ENCODE measurements around the gene TIMP4. TPM values are rescaled to one million over a fixed set of nuclear protein-coding genes. Genes with fewer than 3 reads are reported as not detected.
A peak's percentile ranks its signal among the peaks of the same experiment; 100 is the strongest.

Gene TIMP4
- total RNA-seq, 1 experiment from 2014 or later = not detected

DNA sequence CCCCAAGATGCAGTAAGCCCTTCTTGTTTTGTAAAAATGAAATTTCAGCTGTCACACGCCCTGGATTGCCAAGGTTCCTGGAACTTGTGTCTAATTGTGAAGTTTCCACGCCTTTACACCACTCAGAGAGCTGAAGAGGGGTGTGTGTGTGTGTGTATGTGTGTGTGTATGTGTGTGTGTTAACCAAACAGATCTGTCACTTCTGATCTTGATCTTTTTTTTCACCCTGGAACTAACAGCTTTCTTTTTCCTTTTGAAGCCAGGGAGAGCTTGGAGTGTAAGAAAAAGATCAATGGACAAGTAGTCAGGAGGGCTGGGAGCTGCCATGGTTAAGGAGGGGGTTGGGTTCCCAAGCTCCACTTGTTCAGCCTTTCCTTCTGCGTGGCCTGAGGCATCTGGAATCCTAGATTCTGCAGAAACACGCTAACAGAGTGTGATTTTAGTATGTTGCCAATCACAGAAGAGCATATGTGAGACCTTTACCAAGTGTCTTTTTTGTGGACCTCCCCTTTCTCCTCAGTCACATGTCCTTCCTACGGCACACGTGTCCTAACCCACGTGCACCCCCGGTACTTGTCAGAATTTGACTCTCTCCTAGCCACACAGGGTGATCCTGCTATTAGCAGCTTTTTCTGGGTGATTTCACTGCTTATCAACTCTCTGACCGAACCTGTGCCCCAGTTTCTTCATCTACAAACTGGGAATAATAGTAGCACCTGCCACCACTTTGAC, 11.5 kb downstream of the TIMP4 start:
- no peak for DNase-seq
- H3K4me3 ChIP-seq = no peak overlapping the region
- no peak overlapping the region for H3K27ac ChIP-seq
- no peaks in the 10 kb centered on the region for H3K9me3 ChIP-seq (replicated peaks)
- H3K36me3 ChIP-seq = no peaks in the 10 kb centered on the region
- no peaks in the 10 kb centered on the region for H3K4me1 ChIP-seq
- H3K27me3 ChIP-seq = peaks cover under 1% of the 10 kb centered on the region

DNA sequence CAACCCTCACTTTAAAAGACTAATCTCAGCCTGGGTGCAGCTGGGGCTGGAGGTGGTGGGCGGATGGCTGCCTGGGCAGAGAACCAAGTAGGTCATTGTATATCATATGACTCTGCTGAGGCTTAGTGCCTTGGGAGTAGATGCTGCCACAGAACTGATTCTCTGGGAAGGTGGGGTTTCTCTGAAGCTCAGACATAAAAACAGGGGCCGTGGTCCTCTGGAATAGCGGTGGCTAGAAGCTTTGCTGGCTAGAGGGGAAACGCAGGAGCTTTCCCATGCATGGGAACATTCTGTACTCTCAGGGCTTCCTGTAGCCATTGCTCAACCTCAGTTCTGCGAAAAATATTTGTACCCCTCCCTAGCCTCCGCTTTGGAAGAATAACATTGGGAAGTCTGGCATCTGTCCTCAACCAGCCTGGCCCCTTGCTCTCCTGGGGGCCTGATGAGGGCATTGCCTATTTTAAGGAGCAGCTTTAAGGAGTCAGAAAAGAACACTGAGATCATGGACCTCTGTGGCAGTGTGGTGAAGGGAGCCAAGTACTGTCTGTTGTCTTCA, 14.7 kb downstream of the TIMP4 start:
- Histone ChIP-seq H3K27me3 (peaks cover 9% of the 10 kb centered on the region), H3K36me3 (no peaks in the 10 kb centered on the region), H3K4me3 (no peak overlapping the region), H3K4me1 (no peaks in the 10 kb centered on the region), H3K27ac (no peak overlapping the region), H3K9me3 (replicated peaks) (no peaks in the 10 kb centered on the region)
- no peak for DNase-seq

- Histone ChIP-seq H3K36me3 (no peaks in the 10 kb centered on the region), H3K9me3 (replicated peaks) (no peaks in the 10 kb centered on the region), H3K27ac (no peak overlapping the region), H3K4me1 (no peaks in the 10 kb centered on the region), H3K4me3 (no peak overlapping the region), H3K27me3 (peaks cover 9% of the 10 kb centered on the region)
- no peak for DNase-seq
Observed at GRCh38 chr3:12142476-12142875, 16.2 kb downstream of the TIMP4 start.

DNA sequence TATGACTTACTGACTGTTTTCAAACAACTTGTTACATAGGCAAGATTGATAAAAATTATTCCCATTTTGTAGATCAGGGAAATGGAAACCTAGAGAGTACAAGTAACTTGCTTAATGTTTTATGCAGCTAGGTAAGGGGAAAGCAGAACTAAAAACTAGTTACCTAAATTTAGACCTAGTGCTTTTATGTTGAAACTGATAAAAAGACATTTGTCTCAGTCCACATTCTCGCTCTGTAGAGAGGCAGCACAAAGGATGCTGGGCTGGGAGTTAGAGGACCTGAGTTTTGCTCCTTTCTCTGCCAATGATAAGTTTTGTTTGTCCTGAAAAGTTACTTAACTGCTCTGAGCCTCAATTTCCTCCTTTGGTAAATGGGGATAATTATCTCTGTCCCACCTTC, 17.4 kb downstream of the TIMP4 start:
- Histone ChIP-seq H3K4me3 (no peak overlapping the region), H3K4me1 (no peaks in the 10 kb centered on the region), H3K27me3 (peaks cover 9% of the 10 kb centered on the region), H3K9me3 (replicated peaks) (no peaks in the 10 kb centered on the region), H3K36me3 (no peaks in the 10 kb centered on the region), H3K27ac (no peak overlapping the region)
- DNase-seq = no peak

DNA sequence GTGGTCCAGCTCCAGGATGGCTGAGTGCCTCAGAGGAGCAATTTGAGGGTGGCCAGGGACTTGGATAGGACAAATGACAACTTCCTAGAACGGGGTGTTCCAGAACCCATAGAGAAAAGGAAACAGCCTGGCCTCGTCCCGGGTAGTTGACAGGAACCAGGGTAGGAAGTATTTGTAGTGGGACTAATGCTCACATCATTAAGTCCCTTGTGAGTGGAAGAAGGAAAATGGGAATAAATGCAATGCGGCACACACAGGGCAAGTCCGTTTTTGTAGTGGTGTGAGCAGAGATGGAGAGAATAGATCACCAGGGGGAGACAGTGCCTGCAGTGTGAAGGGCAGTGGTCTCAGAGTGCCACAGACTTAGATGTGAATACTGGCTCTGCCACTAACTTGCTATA, 19.6 kb downstream of the TIMP4 start:
- DNase-seq = peak in 1 of 2 experiments; percentile 46
- Histone ChIP-seq H3K4me3 (no peak overlapping the region), H3K36me3 (no peaks in the 10 kb centered on the region), H3K27ac (no peak overlapping the region), H3K4me1 (no peaks in the 10 kb centered on the region), H3K27me3 (peaks cover 9% of the 10 kb centered on the region), H3K9me3 (replicated peaks) (no peaks in the 10 kb centered on the region)

GRCh38 chr3:12138044-12138443, 20.7 kb downstream of the TIMP4 start:
- Histone ChIP-seq H3K9me3 (replicated peaks) (no peaks in the 10 kb centered on the region), H3K36me3 (no peaks in the 10 kb centered on the region), H3K27ac (no peak overlapping the region), H3K4me3 (no peak overlapping the region), H3K27me3 (peaks cover 9% of the 10 kb centered on the region; the same call in 1 of the 2 replicates), H3K4me1 (no peaks in the 10 kb centered on the region)
- DNase-seq = peak in 1 of 2 experiments; percentile 12

- no peak overlapping the region for H3K27ac ChIP-seq
- H3K36me3 ChIP-seq = no peaks in the 10 kb centered on the region
- H3K4me3 ChIP-seq = no peak overlapping the region
- no peaks in the 10 kb centered on the region for H3K9me3 ChIP-seq (replicated peaks)
- DNase-seq = no peak
- H3K4me1 ChIP-seq = no peaks in the 10 kb centered on the region
- peaks cover 6% of the 10 kb centered on the region; the same call in 1 of the 2 replicates for H3K27me3 ChIP-seq
Observed at GRCh38 chr3:12136371-12136770, 22.3 kb downstream of the TIMP4 start.

DNA sequence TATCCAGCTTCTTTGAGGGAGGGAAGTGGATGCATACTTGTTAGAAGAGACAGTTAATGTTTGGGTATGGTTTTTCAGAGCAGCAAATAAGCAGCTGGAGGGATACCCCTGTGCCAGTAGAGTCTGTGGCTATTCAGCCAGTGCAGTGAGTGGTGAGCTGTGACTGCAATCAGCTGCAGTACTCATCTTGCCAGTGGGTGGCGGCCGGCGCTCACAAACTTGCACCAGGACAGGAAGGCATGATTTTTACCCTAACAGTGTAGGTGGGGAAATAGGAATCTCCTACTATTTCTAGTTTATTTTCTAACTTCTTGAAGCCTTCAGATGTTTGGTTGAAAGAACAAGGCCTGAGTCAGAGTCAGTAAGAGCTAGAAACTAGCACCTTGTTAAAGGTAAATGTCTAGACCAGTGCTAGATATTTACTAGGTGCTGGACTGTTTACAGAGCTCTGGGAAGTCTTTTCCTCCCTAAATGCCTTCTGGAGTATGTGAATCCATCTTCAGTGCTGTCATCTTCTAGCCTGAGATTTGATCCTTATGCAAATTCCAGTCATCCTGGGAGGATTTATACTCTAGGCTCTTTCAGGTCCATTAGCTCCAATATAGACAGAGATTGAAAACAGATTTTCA, 23.6 kb downstream of the TIMP4 start:
- H3K36me3 ChIP-seq = no peaks in the 10 kb centered on the region
- H3K4me3 ChIP-seq = no peak overlapping the region
- DNase-seq = peak; percentile 51 to 65
- H3K27ac ChIP-seq = no peak overlapping the region
- H3K27me3 ChIP-seq = no peaks in the 10 kb centered on the region
- no peaks in the 10 kb centered on the region for H3K4me1 ChIP-seq
- no peaks in the 10 kb centered on the region for H3K9me3 ChIP-seq (replicated peaks)

DNA sequence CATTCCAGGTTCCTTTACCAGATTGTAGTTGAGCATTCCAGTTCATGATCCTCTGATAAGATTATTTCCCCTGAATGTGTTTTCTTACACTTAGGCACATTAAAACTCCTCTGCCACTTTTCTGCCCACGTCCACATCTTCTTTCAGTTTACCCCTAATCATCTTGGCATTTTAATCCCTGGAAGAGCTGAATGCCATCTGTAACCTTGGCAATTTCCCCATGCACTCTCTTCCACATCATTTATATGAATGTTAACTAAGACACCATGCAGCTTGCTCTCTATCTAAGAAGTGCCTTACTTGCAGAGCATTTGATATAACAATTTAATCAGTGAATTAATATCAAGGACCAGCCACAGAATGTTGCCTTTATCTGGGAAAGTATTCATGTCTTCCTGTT, 25.8 kb downstream of the TIMP4 start:
- DNase-seq = no peak
- Histone ChIP-seq H3K4me1 (no peaks in the 10 kb centered on the region), H3K9me3 (replicated peaks) (no peaks in the 10 kb centered on the region), H3K36me3 (no peaks in the 10 kb centered on the region), H3K27me3 (no peaks in the 10 kb centered on the region), H3K27ac (no peak overlapping the region), H3K4me3 (no peak overlapping the region)

DNA sequence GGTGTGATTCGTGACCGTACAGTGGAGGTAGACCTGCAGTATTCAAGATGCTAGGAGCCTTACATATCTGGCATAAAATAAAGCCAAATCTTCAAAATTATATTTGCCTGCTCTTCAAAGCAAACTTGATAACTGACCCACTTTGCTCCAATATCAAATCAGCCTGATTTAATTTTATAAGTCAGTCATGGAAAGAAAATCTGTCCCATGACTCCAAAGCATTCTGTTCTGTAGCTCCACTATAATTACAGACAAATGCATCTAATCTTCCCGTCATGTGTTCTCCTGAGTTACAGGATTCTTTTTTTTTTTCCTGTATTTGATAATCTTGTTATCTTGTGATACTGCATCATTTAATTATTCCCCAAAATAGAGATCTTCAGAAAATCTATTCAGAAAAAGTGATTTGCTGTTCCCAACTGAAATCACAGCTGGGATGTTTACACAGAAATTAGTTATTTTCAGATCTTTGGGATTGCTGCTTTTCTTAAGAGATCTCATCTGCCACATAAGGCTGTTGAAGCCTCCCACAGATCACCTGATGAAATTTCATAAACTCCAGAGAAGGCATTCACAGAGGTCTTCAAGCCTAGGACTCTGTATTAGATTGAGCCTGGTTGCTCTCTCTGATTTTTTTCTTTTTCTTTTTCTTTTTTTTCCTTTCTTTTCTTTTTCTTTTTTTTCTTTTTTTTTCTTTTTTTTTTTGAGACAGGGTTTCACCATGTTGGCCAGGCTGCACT, 27.2 kb downstream of the TIMP4 start:
- Histone ChIP-seq H3K4me3 (no peak overlapping the region), H3K27ac (no peak overlapping the region), H3K27me3 (no peaks in the 10 kb centered on the region), H3K9me3 (replicated peaks) (no peaks in the 10 kb centered on the region), H3K36me3 (no peaks in the 10 kb centered on the region), H3K4me1 (no peaks in the 10 kb centered on the region)
- DNase-seq = no peak

DNA sequence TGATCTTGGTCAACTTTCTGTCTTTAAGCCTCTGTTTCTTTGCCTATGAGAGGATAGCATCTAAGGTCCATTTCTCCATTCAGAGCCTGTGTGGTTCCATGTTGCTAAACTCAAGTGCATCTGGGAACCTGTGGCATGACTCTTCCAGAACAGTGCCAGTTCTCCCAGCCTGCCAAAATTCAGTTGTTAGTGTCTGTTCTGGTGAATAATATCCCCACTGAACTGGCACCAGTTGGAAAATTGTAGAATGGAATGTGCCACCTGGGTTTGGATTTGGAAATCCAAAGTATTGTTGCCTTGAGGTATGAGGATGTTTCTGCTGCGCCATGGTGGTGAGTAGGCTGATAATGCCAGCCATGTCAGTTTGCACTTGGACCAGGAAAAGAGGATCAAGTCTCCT, 31.3 kb downstream of the TIMP4 start:
- no peaks in the 10 kb centered on the region for H3K4me1 ChIP-seq
- DNase-seq = no peak
- H3K36me3 ChIP-seq = no peaks in the 10 kb centered on the region
- no peak overlapping the region for H3K4me3 ChIP-seq
- H3K27ac ChIP-seq = no peak overlapping the region
- H3K9me3 ChIP-seq (replicated peaks) = no peaks in the 10 kb centered on the region
- no peaks in the 10 kb centered on the region for H3K27me3 ChIP-seq

- no peaks in the 10 kb centered on the region for H3K9me3 ChIP-seq (replicated peaks)
- H3K4me3 ChIP-seq = no peak overlapping the region
- H3K27ac ChIP-seq = no peak overlapping the region
- H3K27me3 ChIP-seq = no peaks in the 10 kb centered on the region
- no peaks in the 10 kb centered on the region for H3K4me1 ChIP-seq
- H3K36me3 ChIP-seq = no peaks in the 10 kb centered on the region
- DNase-seq = no peak
Observed at GRCh38 chr3:12125772-12126171, 32.9 kb downstream of the TIMP4 start.

DNA sequence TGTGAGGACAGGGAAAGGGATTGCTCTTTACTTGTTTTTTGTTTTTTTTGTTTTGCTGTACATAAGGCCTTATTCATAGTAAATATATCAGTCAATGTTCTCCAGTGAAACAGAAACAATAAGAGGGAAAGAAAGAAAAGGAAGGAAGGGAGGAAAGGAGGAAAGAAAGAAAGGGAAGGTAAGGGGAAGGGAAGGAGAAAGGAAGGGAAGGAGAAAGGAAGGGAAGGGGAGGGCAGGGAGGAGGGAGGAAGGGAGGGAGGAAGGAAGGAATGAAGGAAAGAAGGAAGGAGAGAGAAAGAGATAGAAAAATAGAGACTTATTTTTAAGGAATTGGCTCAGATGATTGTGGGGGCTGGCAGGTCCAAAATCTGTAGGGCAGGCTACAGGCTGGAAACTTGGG, 37.2 kb downstream of the TIMP4 start:
- Histone ChIP-seq H3K4me1 (no peaks in the 10 kb centered on the region), H3K9me3 (replicated peaks) (no peaks in the 10 kb centered on the region), H3K4me3 (no peak overlapping the region), H3K27ac (no peak overlapping the region), H3K36me3 (no peaks in the 10 kb centered on the region), H3K27me3 (no peaks in the 10 kb centered on the region)
- no peak for DNase-seq

- Histone ChIP-seq H3K36me3 (no peaks in the 10 kb centered on the region), H3K4me3 (no peak overlapping the region), H3K9me3 (replicated peaks) (no peaks in the 10 kb centered on the region), H3K4me1 (no peaks in the 10 kb centered on the region), H3K27me3 (no peaks in the 10 kb centered on the region), H3K27ac (no peak overlapping the region)
- DNase-seq = no peak
Observed at GRCh38 chr3:12120374-12121140, 38.2 kb downstream of the TIMP4 start.
